HG03342 (cell line): ENCODE data around the gene RASAL2.
A peak's percentile ranks its signal among the peaks of the same experiment; 100 is the strongest.

Source experiments
- ATAC-seq: cut with Tn5 transposase; IDR thresholded peaks from one replicate; pipeline ENCODE4 v1.9.1; 2021; ENCODE audit warnings: mild to moderate bottlenecking, moderate library complexity; ENCODE audit not compliant: unreplicated experiment

Gene RASAL2

GRCh38 chr1:178417858-178418257 is 324.0 kb downstream of the RASAL2 start:
- ATAC-seq: no peak

GRCh38 chr1:178418284-178418955 is 324.5 kb downstream of the RASAL2 start:
- ATAC-seq: peak; percentile 90

- ATAC-seq: no peak
These were observed 340.5 kb downstream of the RASAL2 start for GRCh38 chr1:178434360-178434759.

GRCh38 chr1:178434899-178435435 is 341.1 kb downstream of the RASAL2 start:
- no peak for ATAC-seq

GRCh38 chr1:178436899-178437298 is 343.0 kb downstream of the RASAL2 start:
- ATAC-seq: no peak

GRCh38 chr1:178438432-178438831 is 344.5 kb downstream of the RASAL2 start:
- no peak for ATAC-seq

- ATAC-seq: no peak
These were observed 349.0 kb downstream of the RASAL2 start for GRCh38 chr1:178442925-178443324.

- no peak for ATAC-seq
These were observed 357.0 kb downstream of the RASAL2 start for GRCh38 chr1:178450871-178451270.

GRCh38 chr1:178451529-178451928 is 357.6 kb downstream of the RASAL2 start:
- ATAC-seq: no peak

GRCh38 chr1:178452013-178452412 is 358.1 kb downstream of the RASAL2 start:
- ATAC-seq: no peak

GRCh38 chr1:178456472-178456871 is 362.6 kb downstream of the RASAL2 start:
- no peak for ATAC-seq

GRCh38 chr1:178457651-178458050 is 363.7 kb downstream of the RASAL2 start:
- ATAC-seq: no peak

GRCh38 chr1:178458203-178458602 is 364.3 kb downstream of the RASAL2 start:
- ATAC-seq: no peak

GRCh38 chr1:178461104-178461503 is 367.2 kb downstream of the RASAL2 start:
- ATAC-seq: no peak

GRCh38 chr1:178461701-178462100 is 367.8 kb downstream of the RASAL2 start:
- ATAC-seq: no peak

- ATAC-seq: no peak
These were observed 370.2 kb downstream of the RASAL2 start for GRCh38 chr1:178464141-178464540.

GRCh38 chr1:178464566-178464965 is 370.7 kb downstream of the RASAL2 start:
- ATAC-seq: no peak

- no peak for ATAC-seq
These were observed 371.1 kb downstream of the RASAL2 start for GRCh38 chr1:178465011-178465410.

GRCh38 chr1:178467837-178468236 is 373.9 kb downstream of the RASAL2 start:
- no peak for ATAC-seq

- no peak for ATAC-seq
These were observed 376.6 kb downstream of the RASAL2 start for GRCh38 chr1:178470411-178470960.

- no peak for ATAC-seq
These were observed 378.6 kb downstream of the RASAL2 start for GRCh38 chr1:178472531-178472930.

GRCh38 chr1:178477373-178477772 is 383.5 kb downstream of the RASAL2 start:
- ATAC-seq: no peak

GRCh38 chr1:178477841-178478240 is 383.9 kb downstream of the RASAL2 start:
- ATAC-seq: no peak
